HEK293 (cell line): ENCODE measurements around the gene INTS6L.
A peak's percentile ranks its signal among the peaks of the same experiment; 100 is the strongest.

Source experiments
- CTCF ChIA-PET: fragments of 350-600 bp; formaldehyde crosslinking; extraction: SDS; loops from one replicate; lab custom pipeline; 2021; ENCODE audit warnings: antibody characterized with exemption; lab: Yijun Ruan, JAX
- POLR2A ChIA-PET: fragments of 300-600 bp; formaldehyde crosslinking; extraction: SDS; loops from one replicate; lab custom pipeline; 2020; ENCODE audit warnings: antibody characterized with exemption, inconsistent platforms; lab: Yijun Ruan, JAX
- H3K27ac ChIP-seq: fragments of 200-500 bp; sonication (Bioruptor generic); 2 replicates; pipeline ENCODE4 v1.5.1; 2014; ENCODE audit warnings: low read depth, low read length, control low read depth, inconsistent platforms; ENCODE audit errors: extremely low read depth
- H3K36me3 ChIP-seq, 2 experiments: fragments of 200-500 bp in 1 of 2; sonication (Bioruptor generic) in 1 of 2; 1 replicate in 1 of 2; 2 replicates in 1 of 2; pipeline ENCODE4 v1.5.1; 2014 to 2017; ENCODE audit warnings: inconsistent platforms in 2 of 2, low read length in 2 of 2; ENCODE audit not compliant: control insufficient read depth in 2 of 2, insufficient read depth in 1 of 2
- H3K4me1 ChIP-seq: fragments of 200-500 bp; sonication (Bioruptor generic); 2 replicates; pipeline ENCODE4 v1.5.1; 2014; ENCODE audit warnings: mild to moderate bottlenecking, low read length, inconsistent platforms; ENCODE audit not compliant: control insufficient read depth, insufficient read depth
- H3K4me3 ChIP-seq: 2 replicates; pipeline ENCODE4 v1.5.1; 2011; ENCODE audit warnings: low read depth, mild to moderate bottlenecking, control low read depth, low read length, moderate library complexity
- H3K9me3 ChIP-seq: fragments of 200-500 bp; sonication (Bioruptor generic); 2 replicates; pipeline ENCODE4 v1.5.1; 2014; ENCODE audit warnings: low read depth, low read length, inconsistent platforms; ENCODE audit not compliant: control insufficient read depth, insufficient read depth
- GLI2 ChIP-seq: fragments of 450-650 bp; formaldehyde crosslinking; IDR thresholded peaks from 2 replicates; pipeline ENCODE4; 2017; ENCODE audit warnings: missing biosample characterization, missing genetic modification characterization, low read depth, borderline replicate concordance
- HOXC10 ChIP-seq: sonication (generic); formaldehyde crosslinking; IDR thresholded peaks from 2 replicates; pipeline ENCODE4 v1.8.1; 2023; ENCODE audit warnings: mild to moderate bottlenecking, missing genetic modification reagents
- HOXD13 ChIP-seq: sonication (generic); formaldehyde crosslinking; IDR thresholded peaks from 2 replicates; pipeline ENCODE4 v1.8.0; 2022; ENCODE audit warnings: missing genetic modification reagents, borderline replicate concordance
- PRDM1 ChIP-seq: fragments of 450-650 bp; formaldehyde crosslinking; IDR thresholded peaks from 2 replicates; pipeline ENCODE4; 2016; ENCODE audit warnings: missing biosample characterization, missing genetic modification characterization
- ZBTB48 ChIP-seq: fragments of 450-650 bp; formaldehyde crosslinking; IDR thresholded peaks from 2 replicates; pipeline ENCODE4 v1.5.1; 2016; ENCODE audit warnings: missing biosample characterization, missing genetic modification characterization
- ZFHX2 ChIP-seq: fragments of 450-650 bp; formaldehyde crosslinking; conservative IDR thresholded peaks from 2 replicates; pipeline ENCODE4 v1.5.1; 2016; ENCODE audit warnings: missing biosample characterization, missing genetic modification characterization
- ZNF121 ChIP-seq: fragments of 450-650 bp; formaldehyde crosslinking; IDR thresholded peaks from 2 replicates; pipeline ENCODE4 v1.5.1; 2016; ENCODE audit warnings: missing biosample characterization, missing genetic modification characterization
- ZNF132 ChIP-seq: fragments of 450-650 bp; formaldehyde crosslinking; IDR thresholded peaks from 2 replicates; pipeline ENCODE4 v1.5.1; 2017; ENCODE audit warnings: missing biosample characterization, missing genetic modification characterization, borderline replicate concordance
- ZNF184 ChIP-seq: fragments of 450-650 bp; IDR thresholded peaks from 2 replicates; pipeline ENCODE4 v1.5.1; 2018; ENCODE audit warnings: missing biosample characterization, mild to moderate bottlenecking, missing genetic modification characterization
- ZNF221 ChIP-seq: fragments of 450-650 bp; formaldehyde crosslinking; IDR thresholded peaks from 2 replicates; pipeline ENCODE4 v1.5.1; 2017; ENCODE audit warnings: missing biosample characterization, missing genetic modification characterization, borderline replicate concordance
- ZNF248 ChIP-seq: fragments of 450-650 bp; formaldehyde crosslinking; IDR thresholded peaks from 2 replicates; pipeline ENCODE4 v1.5.1; 2017; ENCODE audit warnings: missing biosample characterization, missing genetic modification characterization
- ZNF341 ChIP-seq: fragments of 450-650 bp; formaldehyde crosslinking; IDR thresholded peaks from 2 replicates; pipeline ENCODE4; 2016; ENCODE audit warnings: low read depth, missing biosample characterization, missing genetic modification characterization
- ZNF514 ChIP-seq: fragments of 450-650 bp; formaldehyde crosslinking; IDR thresholded peaks from 2 replicates; pipeline ENCODE4 v1.5.1; 2016; ENCODE audit warnings: missing biosample characterization, missing genetic modification characterization
- ZNF555 ChIP-seq: fragments of 450-650 bp; formaldehyde crosslinking; conservative IDR thresholded peaks from 2 replicates; pipeline ENCODE4 v1.5.1; 2017; ENCODE audit warnings: missing biosample characterization, mild to moderate bottlenecking, missing genetic modification characterization, inconsistent platforms
- ZNF623 ChIP-seq: fragments of 450-650 bp; formaldehyde crosslinking; IDR thresholded peaks from 2 replicates; pipeline ENCODE4 v1.5.1; 2016; ENCODE audit warnings: missing biosample characterization, missing genetic modification characterization
- ZNF654 ChIP-seq: fragments of 450-650 bp; formaldehyde crosslinking; IDR thresholded peaks from 2 replicates; pipeline ENCODE4 v1.5.1; 2016; ENCODE audit warnings: low read depth, missing biosample characterization, missing genetic modification characterization
- ZNF707 ChIP-seq: fragments of 450-650 bp; formaldehyde crosslinking; IDR thresholded peaks from 2 replicates; pipeline ENCODE4 v1.5.1; 2016; ENCODE audit warnings: missing biosample characterization, missing genetic modification characterization
- ZNF747 ChIP-seq: fragments of 450-650 bp; formaldehyde crosslinking; IDR thresholded peaks from 2 replicates; pipeline ENCODE4 v1.5.1; 2016; ENCODE audit warnings: missing biosample characterization, missing genetic modification characterization
- ZNF76 ChIP-seq: fragments of 450-650 bp; formaldehyde crosslinking; IDR thresholded peaks from 2 replicates; pipeline ENCODE4; 2016; ENCODE audit warnings: low read depth, missing biosample characterization, missing genetic modification characterization, borderline replicate concordance
- ZNF843 ChIP-seq: fragments of 450-650 bp; formaldehyde crosslinking; IDR thresholded peaks from 2 replicates; pipeline ENCODE4 v1.5.1; 2016; ENCODE audit warnings: missing biosample characterization, missing genetic modification characterization
- ZXDB ChIP-seq: fragments of 450-650 bp; formaldehyde crosslinking; IDR thresholded peaks from 2 replicates; pipeline ENCODE4 v1.5.1; 2016; ENCODE audit warnings: missing biosample characterization, missing genetic modification characterization
- TF ChIP-seq, protein P1 (sequence below): fragments of 450-650 bp; formaldehyde crosslinking; IDR thresholded peaks from 2 replicates; pipeline ENCODE4 v1.5.1; 2016; ENCODE audit warnings: missing biosample characterization, missing genetic modification characterization
- TF ChIP-seq, protein P2 (sequence below): fragments of 450-650 bp; formaldehyde crosslinking; IDR thresholded peaks from 2 replicates; pipeline ENCODE4 v1.5.1; 2017; ENCODE audit warnings: missing biosample characterization, missing genetic modification characterization
- TF ChIP-seq, protein P3 (sequence below): fragments of 450-650 bp; formaldehyde crosslinking; IDR thresholded peaks from 2 replicates; pipeline ENCODE4 v1.5.1; 2016; ENCODE audit warnings: missing biosample characterization, missing genetic modification characterization, low read depth

The INTS6L gene

DNA sequence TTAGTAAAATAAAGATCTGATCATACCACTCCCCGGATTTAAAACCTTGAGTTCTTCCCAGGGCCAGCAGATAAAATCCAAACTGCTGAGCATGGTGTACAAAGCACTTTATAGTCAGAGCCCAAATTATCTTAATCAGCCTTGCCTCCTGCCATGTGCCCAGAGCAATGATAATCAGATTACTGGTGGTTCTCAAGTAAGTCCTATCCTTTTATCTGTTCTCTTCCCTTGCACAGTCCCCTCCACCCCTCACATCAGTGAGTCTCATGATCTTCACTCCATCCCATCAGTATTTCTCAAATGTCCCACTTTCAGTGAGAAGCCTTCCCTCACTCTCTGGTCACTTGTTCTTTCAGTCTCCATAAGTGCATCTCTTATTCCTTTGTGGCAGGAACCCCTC is 22.7 kb downstream of the INTS6L start:
- no peaks in the 10 kb centered on the region for H3K4me1 ChIP-seq
- peaks cover 4 to 12% of the 10 kb centered on the region in 2 experiments; a peak in 2 of 3 replicates for H3K36me3 ChIP-seq
- H3K4me3 ChIP-seq, result no peak overlapping the region
- ChIA-PET POLR2A (no interaction called here), CTCF (interaction anchor here (0.6 to 2.9 kb wide), 12 partner anchors 10 to 1395 kb away, joined by 3 to 24 read pairs (median 3); no protein-coding TSS in a partner anchor)
- H3K9me3 ChIP-seq, result no peaks in the 10 kb centered on the region
- no peak overlapping the region for H3K27ac ChIP-seq
- no peak for TF ChIP-seq ZNF248 (tag by site-specific recombination)
- no peak for TF ChIP-seq ZXDB
- TF ChIP-seq PRDM1 (tag by site-specific recombination), result 0 out of 2 replicates have a peak, but pooled peaks have one; percentile 21
- no peak for TF ChIP-seq ZNF121 (tag by site-specific recombination)
- no peak for TF ChIP-seq GLI2 (tag by site-specific recombination)
- TF ChIP-seq, all 188 proteins: peak for 1

DNA sequence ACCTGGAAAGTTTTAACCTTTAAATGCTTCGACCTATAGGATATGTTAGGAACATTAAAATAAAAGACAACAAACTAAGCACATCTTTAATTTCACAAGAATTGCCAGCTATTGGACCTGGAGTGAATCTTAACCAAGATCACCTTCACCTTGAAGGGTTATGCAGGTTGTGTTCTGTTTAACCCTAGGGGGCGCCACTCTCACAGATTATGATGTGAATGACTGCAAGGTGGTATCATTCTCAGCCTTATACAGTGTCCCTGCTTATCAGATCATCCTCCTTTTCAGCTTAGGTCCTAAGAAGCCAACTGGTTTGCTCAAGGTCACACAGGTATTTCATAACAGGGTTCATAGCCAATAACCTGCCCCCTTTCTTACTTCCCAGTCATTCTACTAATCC is 23.5 kb downstream of the INTS6L start:
- CTCF ChIA-PET, result interaction anchor here (0.6 to 2.9 kb wide), 15 partner anchors 10 to 661 kb away, joined by 3 to 24 read pairs (median 3); no protein-coding TSS in a partner anchor
- H3K27ac ChIP-seq, result no peak overlapping the region
- TF ChIP-seq ZNF184 (tag by site-specific recombination) (no peak), ZNF76 (tag by site-specific recombination) (no peak), HOXD13 (CRISPR knock-in tag) (no peak), ZNF654 (tag by site-specific recombination) (0 out of 2 replicates have a peak, but pooled peaks have one; percentile 14), ZNF132 (tag by site-specific recombination) (no peak), ZNF747 (tag by site-specific recombination) (no peak), ZFHX2 (tag by site-specific recombination) (no peak)
- TF ChIP-seq, protein P1, sequence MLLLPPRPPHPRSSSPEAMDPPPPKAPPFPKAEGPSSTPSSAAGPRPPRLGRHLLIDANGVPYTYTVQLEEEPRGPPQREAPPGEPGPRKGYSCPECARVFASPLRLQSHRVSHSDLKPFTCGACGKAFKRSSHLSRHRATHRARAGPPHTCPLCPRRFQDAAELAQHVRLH, result 0 out of 2 replicates have a peak, but pooled peaks have one; percentile 54
- TF ChIP-seq, protein P2, sequence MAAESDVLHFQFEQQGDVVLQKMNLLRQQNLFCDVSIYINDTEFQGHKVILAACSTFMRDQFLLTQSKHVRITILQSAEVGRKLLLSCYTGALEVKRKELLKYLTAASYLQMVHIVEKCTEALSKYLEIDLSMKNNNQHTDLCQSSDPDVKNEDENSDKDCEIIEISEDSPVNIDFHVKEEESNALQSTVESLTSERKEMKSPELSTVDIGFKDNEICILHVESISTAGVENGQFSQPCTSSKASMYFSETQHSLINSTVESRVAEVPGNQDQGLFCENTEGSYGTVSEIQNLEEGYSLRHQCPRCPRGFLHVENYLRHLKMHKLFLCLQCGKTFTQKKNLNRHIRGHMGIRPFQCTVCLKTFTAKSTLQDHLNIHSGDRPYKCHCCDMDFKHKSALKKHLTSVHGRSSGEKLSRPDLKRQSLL (tag by site-specific recombination), result no peak
- H3K9me3 ChIP-seq, result no peaks in the 10 kb centered on the region
- no peaks in the 10 kb centered on the region for H3K4me1 ChIP-seq
- no peak overlapping the region for H3K4me3 ChIP-seq
- H3K36me3 ChIP-seq, result peaks cover 4 to 12% of the 10 kb centered on the region in 2 experiments; a peak in 2 of 3 replicates
- POLR2A ChIA-PET, result no interaction called here

DNA sequence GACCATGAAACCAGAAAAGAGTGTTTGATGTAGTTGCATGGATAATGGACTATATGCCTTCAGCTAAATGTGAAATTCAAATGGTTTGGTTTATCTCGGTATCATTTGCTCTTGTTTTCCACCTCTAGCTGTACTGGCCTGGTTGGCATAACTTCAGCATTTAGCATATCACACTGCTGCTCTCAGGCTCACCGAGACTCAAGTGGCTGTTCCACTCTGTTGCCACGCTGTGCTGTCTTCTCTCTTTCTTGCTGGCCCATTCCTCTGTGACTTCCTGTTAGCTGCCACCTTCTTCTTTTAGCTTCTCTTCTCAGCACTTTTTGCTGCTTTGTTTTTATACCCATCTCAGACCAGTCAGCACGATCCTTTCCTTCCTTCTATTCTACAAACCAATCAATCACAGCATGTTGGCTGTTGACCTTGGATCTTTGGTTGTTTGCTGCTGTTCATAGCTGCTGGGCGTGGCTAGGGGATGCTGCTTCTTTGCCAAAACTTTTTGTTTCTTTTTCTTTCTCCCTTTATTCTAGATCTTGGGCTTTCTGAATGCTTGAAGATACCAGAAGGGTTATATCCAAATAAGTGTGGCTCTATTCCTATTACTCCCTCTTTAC is 24.0 kb downstream of the INTS6L start:
- no peak overlapping the region for H3K27ac ChIP-seq
- H3K36me3 ChIP-seq, result peaks cover 4 to 12% of the 10 kb centered on the region in 2 experiments; a peak in 2 of 3 replicates
- TF ChIP-seq HOXC10 (CRISPR knock-in tag) (no peak), ZNF341 (tag by site-specific recombination) (peak; percentile 49; the same call in 1 of the 2 replicates)
- ChIA-PET CTCF (interaction anchor here (0.6 to 2.9 kb wide), 16 partner anchors 12 to 185 kb away, joined by 3 to 24 read pairs (median 4); no protein-coding TSS in a partner anchor), POLR2A (no interaction called here)
- no peak overlapping the region for H3K4me3 ChIP-seq
- H3K4me1 ChIP-seq, result no peaks in the 10 kb centered on the region
- no peaks in the 10 kb centered on the region for H3K9me3 ChIP-seq

DNA sequence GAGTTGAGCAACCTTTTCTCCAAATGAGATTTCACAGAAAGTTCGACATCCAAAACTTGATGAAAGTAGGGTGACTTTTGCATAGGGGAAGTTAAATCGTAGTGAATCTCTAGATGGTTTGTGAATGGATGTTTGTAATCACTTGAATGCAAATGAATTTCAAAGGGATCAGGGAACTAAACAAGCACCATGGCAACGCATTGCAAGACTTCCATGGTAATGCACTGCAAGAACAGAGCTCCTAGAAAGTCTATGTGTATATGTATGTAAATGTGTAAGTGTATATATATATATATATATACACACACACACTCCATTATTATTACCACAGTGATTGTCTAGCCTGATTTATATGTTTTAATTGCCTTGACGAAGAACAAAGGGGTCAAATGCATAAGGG is 27.3 kb downstream of the INTS6L start:
- TF ChIP-seq, protein P1, result no peak
- no peak for TF ChIP-seq ZNF707
- TF ChIP-seq ZNF623 (tag by site-specific recombination), result no peak
- no peak for TF ChIP-seq ZNF514 (tag by site-specific recombination)
- TF ChIP-seq ZNF843, result no peak
- TF ChIP-seq, protein P3, sequence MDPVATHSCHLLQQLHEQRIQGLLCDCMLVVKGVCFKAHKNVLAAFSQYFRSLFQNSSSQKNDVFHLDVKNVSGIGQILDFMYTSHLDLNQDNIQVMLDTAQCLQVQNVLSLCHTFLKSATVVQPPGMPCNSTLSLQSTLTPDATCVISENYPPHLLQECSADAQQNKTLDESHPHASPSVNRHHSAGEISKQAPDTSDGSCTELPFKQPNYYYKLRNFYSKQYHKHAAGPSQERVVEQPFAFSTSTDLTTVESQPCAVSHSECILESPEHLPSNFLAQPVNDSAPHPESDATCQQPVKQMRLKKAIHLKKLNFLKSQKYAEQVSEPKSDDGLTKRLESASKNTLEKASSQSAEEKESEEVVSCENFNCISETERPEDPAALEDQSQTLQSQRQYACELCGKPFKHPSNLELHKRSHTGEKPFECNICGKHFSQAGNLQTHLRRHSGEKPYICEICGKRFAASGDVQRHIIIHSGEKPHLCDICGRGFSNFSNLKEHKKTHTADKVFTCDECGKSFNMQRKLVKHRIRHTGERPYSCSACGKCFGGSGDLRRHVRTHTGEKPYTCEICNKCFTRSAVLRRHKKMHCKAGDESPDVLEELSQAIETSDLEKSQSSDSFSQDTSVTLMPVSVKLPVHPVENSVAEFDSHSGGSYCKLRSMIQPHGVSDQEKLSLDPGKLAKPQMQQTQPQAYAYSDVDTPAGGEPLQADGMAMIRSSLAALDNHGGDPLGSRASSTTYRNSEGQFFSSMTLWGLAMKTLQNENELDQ (tag by site-specific recombination), result no peak
- no peak for TF ChIP-seq ZBTB48
- TF ChIP-seq ZNF555 (tag by site-specific recombination), result no peak
- no peak for TF ChIP-seq ZNF221 (tag by site-specific recombination)
- TF ChIP-seq ZNF654 (tag by site-specific recombination), result no peak
- Histone ChIP-seq H3K9me3 (no peaks in the 10 kb centered on the region), H3K27ac (no peak overlapping the region), H3K4me3 (no peak overlapping the region), H3K36me3 (peaks cover 4 to 27% of the 10 kb centered on the region in 2 experiments; a peak in 2 of 3 replicates), H3K4me1 (no peaks in the 10 kb centered on the region)
- CTCF ChIA-PET, result interaction anchor here (0.5 to 0.7 kb wide), 4 partner anchors 16 to 720 kb away, joined by 3 to 4 read pairs (median 4); no protein-coding TSS in a partner anchor
- POLR2A ChIA-PET, result no interaction called here
